Measurements from ENCODE around the gene ZNF534.
A peak's percentile ranks its signal among the peaks of the same experiment; 100 is the strongest.

Gene ZNF534

GRCh38 chr19:52397310-52398080 is 31.5 kb upstream of the ZNF534 start, which contains the start of gene ZNF528 (continued):
- 0 out of 2 replicates have a peak, but pooled peaks have one; percentile 49 for TF ChIP-seq ZNF169 (tag by site-specific recombination; IDR thresholded peaks at IDR 0.05)
- peak; percentile 15; the same call in 1 of the 2 replicates for TF ChIP-seq KLF16 (tag by site-specific recombination; IDR thresholded peaks at IDR 0.05)
- TF ChIP-seq HOXC10 (CRISPR knock-in tag; IDR thresholded peaks at IDR 0.05) = no peak
- no peak for TF ChIP-seq ZNF302 (tag by site-specific recombination; IDR thresholded peaks at IDR 0.05; ENCODE audit: low read depth)
- TF ChIP-seq PRDM4 (tag by site-specific recombination; IDR thresholded peaks at IDR 0.05) = 0 out of 2 replicates have a peak, but pooled peaks have one; percentile 27
- TF ChIP-seq ZBTB21 (tag by site-specific recombination; IDR thresholded peaks at IDR 0.05) = 0 out of 2 replicates have a peak, but pooled peaks have one; percentile 25
- TF ChIP-seq ZNF747 (tag by site-specific recombination; IDR thresholded peaks at IDR 0.05) = no peak
- TF ChIP-seq ZNF423 (tag by site-specific recombination; IDR thresholded peaks at IDR 0.05) = no peak

DNA sequence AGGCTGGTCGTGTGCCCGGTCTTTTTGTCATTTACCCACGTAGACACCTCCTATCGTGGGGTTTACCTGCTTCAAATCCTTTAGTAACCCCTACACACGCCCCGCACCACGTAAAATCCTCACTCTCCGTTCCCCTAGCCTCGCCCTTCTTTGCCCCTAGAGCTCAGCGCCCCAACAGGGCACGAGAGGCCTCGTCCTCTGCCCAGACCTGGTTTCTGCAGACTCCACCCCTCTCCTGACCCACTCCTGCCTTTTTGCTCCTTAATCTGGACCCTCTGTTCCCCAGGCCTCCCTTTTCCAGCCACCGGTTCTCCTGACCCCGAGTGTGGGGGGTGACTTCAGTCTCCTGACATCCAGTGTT is 30.9 kb upstream of the ZNF534 start:
- H3K36me3 ChIP-seq (ENCODE audit: control insufficient read depth in 2 of 2, insufficient read depth in 1 of 2, low read length in 2 of 2) = peaks cover 0 to 65% of the 10 kb centered on the region in 2 experiments; a peak in 2 of 3 replicates
- H3K4me3 ChIP-seq (ENCODE audit: low read depth, low read length) = peak overlapping the region; percentile 95
- TF ChIP-seq ZNF518A (tag by site-specific recombination; conservative IDR thresholded peaks at IDR 0.05; ENCODE audit: low read depth) = peak; percentile 39
- no peak for TF ChIP-seq ZSCAN4 (tag by site-specific recombination; IDR thresholded peaks at IDR 0.05)
- no peak for TF ChIP-seq KLF1 (tag by site-specific recombination; IDR thresholded peaks at IDR 0.05)
- 0 out of 2 replicates have a peak, but pooled peaks have one; percentile 3 for TF ChIP-seq HOXC10 (CRISPR knock-in tag; IDR thresholded peaks at IDR 0.05)
- TF ChIP-seq, protein P1, sequence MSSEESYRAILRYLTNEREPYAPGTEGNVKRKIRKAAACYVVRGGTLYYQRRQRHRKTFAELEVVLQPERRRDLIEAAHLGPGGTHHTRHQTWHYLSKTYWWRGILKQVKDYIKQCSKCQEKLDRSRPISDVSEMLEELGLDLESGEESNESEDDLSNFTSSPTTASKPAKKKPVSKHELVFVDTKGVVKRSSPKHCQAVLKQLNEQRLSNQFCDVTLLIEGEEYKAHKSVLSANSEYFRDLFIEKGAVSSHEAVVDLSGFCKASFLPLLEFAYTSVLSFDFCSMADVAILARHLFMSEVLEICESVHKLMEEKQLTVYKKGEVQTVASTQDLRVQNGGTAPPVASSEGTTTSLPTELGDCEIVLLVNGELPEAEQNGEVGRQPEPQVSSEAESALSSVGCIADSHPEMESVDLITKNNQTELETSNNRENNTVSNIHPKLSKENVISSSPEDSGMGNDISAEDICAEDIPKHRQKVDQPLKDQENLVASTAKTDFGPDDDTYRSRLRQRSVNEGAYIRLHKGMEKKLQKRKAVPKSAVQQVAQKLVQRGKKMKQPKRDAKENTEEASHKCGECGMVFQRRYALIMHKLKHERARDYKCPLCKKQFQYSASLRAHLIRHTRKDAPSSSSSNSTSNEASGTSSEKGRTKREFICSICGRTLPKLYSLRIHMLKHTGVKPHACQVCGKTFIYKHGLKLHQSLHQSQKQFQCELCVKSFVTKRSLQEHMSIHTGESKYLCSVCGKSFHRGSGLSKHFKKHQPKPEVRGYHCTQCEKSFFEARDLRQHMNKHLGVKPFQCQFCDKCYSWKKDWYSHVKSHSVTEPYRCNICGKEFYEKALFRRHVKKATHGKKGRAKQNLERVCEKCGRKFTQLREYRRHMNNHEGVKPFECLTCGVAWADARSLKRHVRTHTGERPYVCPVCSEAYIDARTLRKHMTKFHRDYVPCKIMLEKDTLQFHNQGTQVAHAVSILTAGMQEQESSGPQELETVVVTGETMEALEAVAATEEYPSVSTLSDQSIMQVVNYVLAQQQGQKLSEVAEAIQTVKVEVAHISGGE (tag by site-specific recombination; conservative IDR thresholded peaks at IDR 0.05; ENCODE audit: low read depth) = no peak
- no peaks in the 10 kb centered on the region for H3K4me1 ChIP-seq (ENCODE audit: control insufficient read depth, insufficient read depth, low read length)
- H3K9me3 ChIP-seq (ENCODE audit: control insufficient read depth, insufficient read depth, low read depth, low read length) = no peaks in the 10 kb centered on the region
- CTCF ChIA-PET = interaction anchor here (0.7 kb wide), 2 partner anchors 16 to 109 kb away, joined by 3 to 4 read pairs; no protein-coding TSS in a partner anchor
- POLR2A ChIA-PET = no interaction called here
- H3K27ac ChIP-seq (ENCODE audit: extremely low read depth, low read depth, low read length) = no peak overlapping the region; the same call in 1 of the 2 replicates
